Prostate gland (tissue), 2 donors: ENCODE results near the gene ATP9B. TPM values are rescaled to one million over a fixed set of nuclear protein-coding genes. Genes with fewer than 3 reads are reported as not detected.

ENCODE experiments used
- DNase-seq: peaks from one replicate; pipeline ENCODE4 v3.0.0-alpha.2; 2019; ENCODE audit warnings: low spot score
- H3K27ac ChIP-seq, 2 donors: fragments of 200-600 bp; sonication (generic); 2 replicates each; pipeline ENCODE4 v1.5.1; 2017 to 2019
- H3K27me3 ChIP-seq: fragments of 200-600 bp; sonication (generic); replicated peaks from 2 replicates; pipeline ENCODE4 v1.5.1; 2019; ENCODE audit not compliant: insufficient read depth
- H3K36me3 ChIP-seq, 2 donors: fragments of 200-600 bp; sonication (generic); 1 replicate in 1 of 2; 2 replicates in 1 of 2; pipeline versions ENCODE4 v1.5.1 to v1.8.1; 2017 to 2019
- H3K4me1 ChIP-seq: fragments of 200-600 bp; sonication (generic); replicated peaks from 2 replicates; pipeline ENCODE4 v1.5.1; 2019
- H3K4me3 ChIP-seq, 2 donors: fragments of 200-600 bp; sonication (generic); 2 replicates each; pipeline ENCODE4 v1.5.1; 2017 to 2019
- H3K9me3 ChIP-seq: fragments of 200-600 bp; sonication (generic); 2 replicates; pipeline ENCODE4 v1.5.1; 2017
- CTCF ChIP-seq, 4 experiments: fragments of 200-600 bp in 2 of 4; fragments of 450-650 bp in 2 of 4; sonication (generic) in 2 of 4; IDR thresholded peaks; 1 replicate in 3 of 4; 2 replicates in 1 of 4; pipeline ENCODE4 v1.5.1; 2016 to 2019; ENCODE audit warnings: antibody characterized with exemption in 4 of 4, mild to moderate bottlenecking in 2 of 4, moderate library complexity in 2 of 4
- POLR2A ChIP-seq: fragments of 450-650 bp; IDR thresholded peaks from one replicate; pipeline ENCODE4 v1.6.1; 2016; ENCODE audit warnings: antibody characterized with exemption, mild to moderate bottlenecking
- POLR2AphosphoS5 ChIP-seq: sonication (generic); formaldehyde crosslinking; IDR thresholded peaks from one replicate; pipeline ENCODE4 v1.6.1; 2017; ENCODE audit warnings: antibody characterized with exemption
- WGBS: methylation state at CpG from one replicate; pipeline ENCODE4 v1.1.5; 2018; 5-methylcytosine and 5-hydroxymethylcytosine counted together
- intact Hi-C: fragments of 100-400 bp; cut with DNase I; formaldehyde crosslinking; loops from one replicate; pipeline ENCODE4 v1.14.2; 2022
- total RNA-seq, 2 donors: library from RNA; depleted of rRNA; stranded (reverse); fragments of >200 nt; gene quantifications; one replicate each; pipeline ENCODE4 v1.1.0, GENCODE V29; 2016

ATP9B gene
- total RNA-seq, 2 donors from 2014 or later = 33.8 to 55.6 TPM

- H3K27ac ChIP-seq = no peak overlapping the region
- H3K36me3 ChIP-seq = no peaks in the 10 kb centered on the region
- intact Hi-C loops = no loop called here
- no peaks in the 10 kb centered on the region for H3K4me1 ChIP-seq
- H3K27me3 ChIP-seq = no peaks in the 10 kb centered on the region
- DNase-seq = no peak
- TF ChIP-seq POLR2AphosphoS5 (no peak), POLR2A (no peak), CTCF (IDR thresholded peaks at IDR 0.05) (no peak)
- 32% methylated on average over 17 of the region's 17 CpGs for WGBS
- no peaks in the 10 kb centered on the region for H3K9me3 ChIP-seq
- no peak overlapping the region for H3K4me3 ChIP-seq
Observed at GRCh38 chr18:79384151-79384807, 315.1 kb downstream of the ATP9B start.

GRCh38 chr18:79384834-79385233 lies 315.6 kb downstream of the ATP9B start:
- no peak for DNase-seq
- 63% methylated on average over 16 of the region's 16 CpGs for WGBS
- no peak for TF ChIP-seq POLR2AphosphoS5
- intact Hi-C loops = no loop called here
- H3K27me3 ChIP-seq = no peaks in the 10 kb centered on the region
- H3K4me1 ChIP-seq = no peaks in the 10 kb centered on the region
- no peak overlapping the region for H3K4me3 ChIP-seq
- no peaks in the 10 kb centered on the region for H3K9me3 ChIP-seq
- no peak overlapping the region for H3K27ac ChIP-seq
- no peaks in the 10 kb centered on the region for H3K36me3 ChIP-seq

DNA sequence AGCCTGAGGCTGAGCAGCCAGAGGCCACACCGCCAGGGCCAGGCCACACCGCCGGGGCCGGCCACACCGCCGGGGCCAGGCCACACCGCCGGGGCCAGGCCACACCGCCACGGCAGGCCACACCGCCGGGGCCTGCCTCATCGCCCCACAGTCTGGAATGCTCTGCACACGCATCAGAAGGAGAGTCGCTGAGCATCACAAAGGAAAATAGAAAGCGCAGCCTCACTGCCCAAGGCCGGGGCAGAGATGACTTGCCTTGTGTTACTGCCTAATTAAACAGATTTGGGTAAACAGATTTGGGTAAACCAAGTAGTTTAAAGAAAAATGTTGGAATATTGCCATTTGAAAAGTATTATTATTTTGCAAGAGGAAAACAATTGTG lies 316.1 kb downstream of the ATP9B start:
- no peak for DNase-seq
- H3K27ac ChIP-seq = no peak overlapping the region
- no peaks in the 10 kb centered on the region for H3K4me1 ChIP-seq
- WGBS = 61% methylated on average over 16 of the region's 17 CpGs
- H3K36me3 ChIP-seq = no peaks in the 10 kb centered on the region
- no peaks in the 10 kb centered on the region for H3K27me3 ChIP-seq
- TF ChIP-seq CTCF (IDR thresholded peaks at IDR 0.05) (no peak), POLR2AphosphoS5 (no peak), POLR2A (no peak)
- no peak overlapping the region for H3K4me3 ChIP-seq
- intact Hi-C loops = no loop called here
- H3K9me3 ChIP-seq = no peaks in the 10 kb centered on the region

- Histone ChIP-seq H3K27me3 (no peaks in the 10 kb centered on the region), H3K4me1 (no peaks in the 10 kb centered on the region), H3K27ac (no peak overlapping the region), H3K4me3 (no peak overlapping the region), H3K9me3 (no peaks in the 10 kb centered on the region), H3K36me3 (no peaks in the 10 kb centered on the region)
- intact Hi-C loops = no loop called here
- TF ChIP-seq POLR2AphosphoS5 (no peak), CTCF (IDR thresholded peaks at IDR 0.05) (no peak)
- WGBS = 61% methylated on average over 21 of the region's 21 CpGs
- DNase-seq = no peak
Observed at GRCh38 chr18:79385708-79386341, 316.6 kb downstream of the ATP9B start.

- intact Hi-C loops = no loop called here
- WGBS = 87% methylated on average over 14 of the region's 14 CpGs
Observed at GRCh38 chr18:79386547-79386946, 317.4 kb downstream of the ATP9B start.

More at GRCh38 chr18:79386547-79386946, 317.4 kb downstream of the ATP9B start:
- H3K4me1 ChIP-seq = no peaks in the 10 kb centered on the region
- H3K27ac ChIP-seq = no peak overlapping the region
- H3K27me3 ChIP-seq = no peaks in the 10 kb centered on the region
- no peaks in the 10 kb centered on the region for H3K36me3 ChIP-seq
- no peaks in the 10 kb centered on the region for H3K9me3 ChIP-seq
- TF ChIP-seq POLR2A = no peak
- no peak for TF ChIP-seq CTCF (IDR thresholded peaks at IDR 0.05)
- no peak overlapping the region for H3K4me3 ChIP-seq
- no peak for DNase-seq
